ENCODE results near the gene SNX33.

SNX33 gene

DNA sequence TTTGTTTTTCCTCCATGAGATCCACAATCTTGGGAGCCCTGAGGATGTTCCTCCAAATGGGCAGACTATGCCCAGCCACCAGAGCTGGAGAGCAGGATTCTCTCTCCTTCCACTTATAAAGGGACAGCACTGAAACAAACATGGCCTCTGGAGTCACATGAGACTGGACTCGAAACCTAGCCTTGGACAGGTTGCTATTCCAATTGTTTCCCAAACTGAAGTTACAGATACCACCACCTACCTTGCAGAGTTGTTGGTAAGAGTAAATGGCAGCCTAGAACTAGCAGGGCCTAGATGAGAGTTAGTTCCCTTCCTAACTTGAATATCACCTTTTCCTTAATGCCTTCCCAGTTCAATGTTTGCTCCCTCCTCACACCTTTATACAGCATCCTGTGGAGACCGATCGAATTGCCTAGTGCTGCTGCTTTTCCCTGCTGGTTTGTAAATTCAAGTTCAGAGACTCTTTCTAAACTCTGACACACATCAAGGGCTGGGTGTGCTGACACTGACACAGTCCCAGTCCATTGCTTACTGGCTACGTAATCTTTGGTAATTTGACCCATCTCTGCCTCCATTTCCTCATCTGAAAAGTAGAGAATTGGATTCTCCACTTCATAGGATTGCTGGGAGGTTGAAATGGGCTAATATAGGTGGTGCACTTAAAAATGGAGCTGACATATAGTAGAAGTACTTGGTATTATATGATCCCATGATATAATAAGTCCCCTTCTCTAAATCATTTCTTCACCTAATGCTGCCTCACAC lies 10.3 kb upstream of the SNX33 start:
- TF ChIP-seq, protein P1, sequence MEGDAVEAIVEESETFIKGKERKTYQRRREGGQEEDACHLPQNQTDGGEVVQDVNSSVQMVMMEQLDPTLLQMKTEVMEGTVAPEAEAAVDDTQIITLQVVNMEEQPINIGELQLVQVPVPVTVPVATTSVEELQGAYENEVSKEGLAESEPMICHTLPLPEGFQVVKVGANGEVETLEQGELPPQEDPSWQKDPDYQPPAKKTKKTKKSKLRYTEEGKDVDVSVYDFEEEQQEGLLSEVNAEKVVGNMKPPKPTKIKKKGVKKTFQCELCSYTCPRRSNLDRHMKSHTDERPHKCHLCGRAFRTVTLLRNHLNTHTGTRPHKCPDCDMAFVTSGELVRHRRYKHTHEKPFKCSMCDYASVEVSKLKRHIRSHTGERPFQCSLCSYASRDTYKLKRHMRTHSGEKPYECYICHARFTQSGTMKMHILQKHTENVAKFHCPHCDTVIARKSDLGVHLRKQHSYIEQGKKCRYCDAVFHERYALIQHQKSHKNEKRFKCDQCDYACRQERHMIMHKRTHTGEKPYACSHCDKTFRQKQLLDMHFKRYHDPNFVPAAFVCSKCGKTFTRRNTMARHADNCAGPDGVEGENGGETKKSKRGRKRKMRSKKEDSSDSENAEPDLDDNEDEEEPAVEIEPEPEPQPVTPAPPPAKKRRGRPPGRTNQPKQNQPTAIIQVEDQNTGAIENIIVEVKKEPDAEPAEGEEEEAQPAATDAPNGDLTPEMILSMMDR (conservative IDR thresholded peaks at IDR 0.05; ENCODE audit: control insufficient read depth, insufficient read depth, low read depth, low read length) = no peak
- no peak for DNase-seq (ENCODE audit: low read depth)
- H3K4me3 ChIP-seq (ENCODE audit: control insufficient read depth, low read depth, low read length) = no peak overlapping the region

DNA sequence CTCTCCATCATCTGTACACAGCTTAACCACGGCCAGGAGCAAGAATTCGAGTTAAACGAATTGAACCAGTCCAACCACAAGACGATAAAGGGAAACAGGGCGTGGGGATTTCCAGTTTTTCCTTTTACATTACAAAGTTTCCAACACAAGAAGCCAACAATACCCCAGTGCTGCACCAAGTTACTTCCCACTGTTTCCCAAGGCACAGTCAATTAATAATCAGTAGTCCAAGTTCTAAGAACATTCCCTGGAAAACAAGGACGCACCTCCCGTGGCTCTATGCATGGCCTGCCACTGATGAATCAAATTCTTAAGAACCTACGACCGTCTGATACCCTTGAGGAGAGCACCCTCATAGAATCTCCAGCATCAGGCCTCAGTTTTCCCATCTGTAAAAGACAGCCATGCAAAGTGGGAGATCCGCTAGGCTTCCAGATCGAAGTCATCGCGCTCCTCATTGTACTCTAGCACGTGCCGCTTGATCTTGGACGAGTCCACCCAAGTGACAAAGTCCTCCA lies 8.5 kb upstream of the SNX33 start:
- no peak for DNase-seq (ENCODE audit: low read depth)
- peak overlapping the region; percentile 86 for H3K4me3 ChIP-seq (ENCODE audit: control insufficient read depth, low read depth, low read length)
- TF ChIP-seq, protein P1 (conservative IDR thresholded peaks at IDR 0.05; ENCODE audit: control insufficient read depth, insufficient read depth, low read depth, low read length) = no peak

DNA sequence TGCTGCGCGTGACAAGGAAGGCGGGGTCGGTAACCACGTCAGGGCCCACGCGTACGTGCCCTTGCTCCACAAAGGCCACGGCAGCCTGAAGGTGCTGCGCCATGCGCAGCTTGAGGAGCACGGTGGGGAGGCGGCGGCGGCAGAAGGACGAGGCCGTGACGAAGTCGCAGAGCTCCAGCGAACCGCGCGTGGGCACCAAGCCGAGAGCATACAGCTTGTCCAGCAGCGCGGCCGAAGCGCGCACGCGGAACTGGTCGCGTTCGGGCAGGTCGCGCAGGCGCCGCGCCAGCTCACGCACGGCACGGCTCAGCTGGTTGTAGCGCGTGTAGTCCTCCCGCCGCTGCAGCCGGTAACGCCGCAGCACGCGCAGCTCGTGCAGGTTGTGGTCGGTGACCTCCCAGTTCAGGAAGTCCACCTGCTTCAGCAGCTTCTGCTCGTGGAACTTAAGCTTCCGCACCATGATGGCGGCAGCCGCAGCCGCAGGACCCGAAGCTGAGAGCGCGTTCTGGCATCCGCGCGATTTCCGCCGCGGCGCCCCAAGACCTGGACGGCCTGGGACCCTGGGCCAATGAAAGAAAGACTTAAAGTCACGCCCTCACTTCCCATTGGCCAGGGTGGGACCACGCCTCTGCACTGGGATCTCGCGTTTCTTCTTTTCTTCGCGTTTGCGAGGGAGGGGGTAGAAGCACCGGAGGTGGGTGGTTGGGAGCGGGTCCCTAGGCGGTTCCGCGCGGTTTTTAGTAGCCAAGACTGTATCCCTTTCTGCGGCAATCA lies 7.8 kb upstream of the SNX33 start, which contains the start of gene IMP3:
Gene IMP3, minus strand, starts transcription at position 516 of the 774 bp plus-strand sequence. Its CDS starts 56 bp downstream, at position 460.
- peak; percentile 96 for DNase-seq (ENCODE audit: low read depth)
- TF ChIP-seq, protein P1 (conservative IDR thresholded peaks at IDR 0.05; ENCODE audit: control insufficient read depth, insufficient read depth, low read depth, low read length) = no peak
- peak within 1 kb of the TSS; percentile 86 for H3K4me3 ChIP-seq (ENCODE audit: control insufficient read depth, low read depth, low read length)

DNA sequence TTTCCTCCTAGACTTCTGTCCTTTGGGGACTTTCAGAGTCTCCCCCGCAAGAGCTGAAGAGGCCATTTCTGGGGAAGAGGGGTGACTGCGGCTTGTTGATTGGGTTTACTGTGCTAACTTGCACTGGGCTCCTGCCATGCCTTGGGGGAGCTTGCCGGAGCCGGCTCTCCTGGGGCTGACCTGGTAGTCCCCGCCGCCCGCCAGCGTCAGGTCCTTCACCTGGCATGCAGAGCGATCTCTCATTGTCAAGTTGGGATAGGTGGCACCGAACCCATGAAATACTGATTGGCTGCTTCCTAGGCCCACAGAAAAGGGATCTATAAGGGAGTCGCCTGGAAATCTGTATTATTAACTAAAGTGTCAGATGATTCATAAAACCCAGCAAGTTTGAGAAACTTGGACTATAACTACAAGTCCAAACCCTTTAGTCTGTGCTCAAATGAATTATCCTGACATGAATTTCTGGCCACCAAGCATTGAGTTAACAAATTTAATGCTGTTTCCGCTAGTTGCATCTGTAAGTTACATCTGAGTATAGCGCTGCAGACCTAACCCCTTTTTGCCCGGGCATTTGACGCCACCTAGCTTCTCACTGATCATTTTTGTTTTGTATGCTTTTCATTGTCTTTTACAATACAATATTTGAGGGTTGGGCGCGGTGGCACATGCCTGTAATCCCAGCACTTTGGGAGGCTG lies 7.1 kb upstream of the SNX33 start:
- peak; percentile 65 for DNase-seq (ENCODE audit: low read depth)
- H3K4me3 ChIP-seq (ENCODE audit: control insufficient read depth, low read depth, low read length) = peak overlapping the region; percentile 86
- TF ChIP-seq, protein P1 (conservative IDR thresholded peaks at IDR 0.05; ENCODE audit: control insufficient read depth, insufficient read depth, low read depth, low read length) = peak; percentile 36

DNA sequence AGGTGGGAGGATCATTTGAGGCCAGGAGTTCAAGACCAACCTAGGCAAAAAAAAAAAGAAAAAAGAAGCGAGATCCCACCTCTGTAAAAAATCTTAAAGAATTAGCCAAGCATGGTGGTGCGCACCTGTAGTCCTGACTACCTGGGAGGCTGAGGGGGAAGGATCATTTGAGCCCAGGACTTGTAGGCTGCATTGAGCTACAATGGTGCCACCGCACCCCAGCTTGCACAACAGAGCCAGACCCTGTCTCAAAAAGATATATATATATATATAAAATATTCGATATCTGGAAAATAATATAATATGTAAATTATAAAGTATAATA lies 6.6 kb upstream of the SNX33 start:
- no peak for DNase-seq (ENCODE audit: low read depth)
- H3K4me3 ChIP-seq (ENCODE audit: control insufficient read depth, low read depth, low read length) = no peak overlapping the region
- TF ChIP-seq, protein P1 (conservative IDR thresholded peaks at IDR 0.05; ENCODE audit: control insufficient read depth, insufficient read depth, low read depth, low read length) = no peak

DNA sequence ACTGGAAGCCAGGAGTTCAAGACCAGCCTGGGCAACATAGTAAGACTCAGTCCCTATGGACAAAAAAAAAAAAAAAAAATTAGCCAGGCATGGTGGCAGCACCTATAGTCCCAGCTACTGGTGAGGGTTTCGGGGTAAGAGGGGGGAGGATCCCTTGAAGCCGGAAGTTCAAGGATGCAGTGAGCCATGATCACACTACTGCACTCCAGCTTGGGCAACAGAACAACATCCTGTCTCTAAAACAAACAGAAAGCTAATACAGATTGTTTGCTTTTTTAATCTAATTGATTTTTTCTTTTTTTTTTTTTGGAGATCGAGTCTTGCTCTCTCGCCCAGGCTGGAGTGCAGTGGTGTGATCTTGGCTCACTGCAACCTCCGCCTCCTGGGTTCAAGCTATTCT lies 6.1 kb upstream of the SNX33 start:
- H3K4me3 ChIP-seq (ENCODE audit: control insufficient read depth, low read depth, low read length) = no peak overlapping the region
- no peak for DNase-seq (ENCODE audit: low read depth)
- TF ChIP-seq, protein P1 (conservative IDR thresholded peaks at IDR 0.05; ENCODE audit: control insufficient read depth, insufficient read depth, low read depth, low read length) = no peak

Data from fibroblast of mammary gland (primary cell).